ENCODE data around the gene HMGA1.
A peak's percentile ranks its signal among the peaks of the same experiment; 100 is the strongest.

The HMGA1 gene

GRCh38 chr6:34236443-34237315 is at the start of gene HMGA1:
TSS of gene HMGA1 (plus strand) at chr6:34236873. CDS start at chr6:34240781, 3,908 bp downstream.
- DNase-seq (ENCODE audit: low read depth, low spot score), result no peak

- no peak for DNase-seq (ENCODE audit: low read depth, low spot score)
Observed at GRCh38 chr6:34189806-34190503, 46.7 kb upstream of the HMGA1 start.

GRCh38 chr6:34190504-34191122 is 46.1 kb upstream of the HMGA1 start:
- no peak for DNase-seq (ENCODE audit: low read depth, low spot score)

- no peak for DNase-seq (ENCODE audit: low read depth, low spot score)
Observed at GRCh38 chr6:34194772-34195171, 41.9 kb upstream of the HMGA1 start.

GRCh38 chr6:34195726-34196115 is 41.0 kb upstream of the HMGA1 start:
- no peak for DNase-seq (ENCODE audit: low read depth, low spot score)

GRCh38 chr6:34196116-34196832 is 40.4 kb upstream of the HMGA1 start:
- DNase-seq (ENCODE audit: low read depth, low spot score), result peak; percentile 10

- no peak for DNase-seq (ENCODE audit: low read depth, low spot score)
Observed at GRCh38 chr6:34196833-34197195, 39.9 kb upstream of the HMGA1 start.

- DNase-seq (ENCODE audit: low read depth, low spot score), result no peak
Observed at GRCh38 chr6:34200340-34200971, 36.2 kb upstream of the HMGA1 start.

- DNase-seq (ENCODE audit: low read depth, low spot score), result no peak
Observed at GRCh38 chr6:34201455-34202107, 35.1 kb upstream of the HMGA1 start.

GRCh38 chr6:34202329-34203201 is 34.1 kb upstream of the HMGA1 start:
- no peak for DNase-seq (ENCODE audit: low read depth, low spot score)

GRCh38 chr6:34204693-34205092 is 32.0 kb upstream of the HMGA1 start:
- no peak for DNase-seq (ENCODE audit: low read depth, low spot score)

GRCh38 chr6:34205466-34205865 is 31.2 kb upstream of the HMGA1 start:
- DNase-seq (ENCODE audit: low read depth, low spot score), result no peak

GRCh38 chr6:34205916-34206315 is 30.8 kb upstream of the HMGA1 start:
- no peak for DNase-seq (ENCODE audit: low read depth, low spot score)

- no peak for DNase-seq (ENCODE audit: low read depth, low spot score)
Observed at GRCh38 chr6:34206726-34207125, 29.9 kb upstream of the HMGA1 start.

GRCh38 chr6:34207695-34208443 is 28.8 kb upstream of the HMGA1 start:
- DNase-seq (ENCODE audit: low read depth, low spot score), result no peak

GRCh38 chr6:34213772-34214171 is 22.9 kb upstream of the HMGA1 start:
- no peak for DNase-seq (ENCODE audit: low read depth, low spot score)

- no peak for DNase-seq (ENCODE audit: low read depth, low spot score)
Observed at GRCh38 chr6:34218691-34219090, 18.0 kb upstream of the HMGA1 start.

- no peak for DNase-seq (ENCODE audit: low read depth, low spot score)
Observed at GRCh38 chr6:34223381-34223955, 13.2 kb upstream of the HMGA1 start.

Data from smooth muscle cell of the brain vasculature (primary cell).